ENCODE measurements around the gene ACVRL1.

ACVRL1 gene

DNA sequence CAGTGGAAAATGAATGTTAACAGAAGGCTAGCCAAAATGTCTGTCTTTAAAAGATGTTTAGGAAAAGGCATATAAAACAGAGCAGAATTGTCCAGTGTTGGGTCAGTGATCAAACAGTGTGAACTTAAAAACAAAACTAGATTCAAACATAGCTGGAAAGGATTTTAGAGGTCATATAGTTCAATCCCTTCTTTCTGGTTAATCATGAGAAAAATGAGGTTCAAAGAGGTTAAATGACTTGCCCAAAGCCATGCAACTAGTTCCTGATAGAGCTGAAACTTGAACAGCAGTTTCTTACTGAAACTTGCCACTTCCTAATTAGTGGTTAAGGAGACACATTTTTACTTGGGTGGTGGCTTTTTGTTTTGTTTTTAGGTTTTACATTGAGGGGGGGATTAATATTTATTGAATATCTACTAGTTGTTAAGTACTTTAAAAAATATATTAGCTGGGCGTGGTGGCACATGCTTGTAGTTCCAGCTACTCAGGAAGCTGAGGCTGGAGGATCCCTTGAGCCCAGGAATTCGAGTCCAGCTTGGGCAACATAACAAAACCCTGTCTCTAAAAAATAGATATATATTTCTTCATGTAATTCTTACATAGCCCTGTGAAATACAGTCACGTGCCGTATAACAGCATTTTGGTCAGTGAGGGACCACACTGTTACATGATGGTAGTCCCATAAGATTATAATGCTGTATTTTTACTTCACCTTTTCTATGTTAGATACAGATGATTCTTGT, 64.5 kb downstream of the ACVRL1 start:
- no peak for DNase-seq

- DNase-seq = no peak
Measured at GRCh38 chr12:51972422-51972812, 65.1 kb downstream of the ACVRL1 start.

DNA sequence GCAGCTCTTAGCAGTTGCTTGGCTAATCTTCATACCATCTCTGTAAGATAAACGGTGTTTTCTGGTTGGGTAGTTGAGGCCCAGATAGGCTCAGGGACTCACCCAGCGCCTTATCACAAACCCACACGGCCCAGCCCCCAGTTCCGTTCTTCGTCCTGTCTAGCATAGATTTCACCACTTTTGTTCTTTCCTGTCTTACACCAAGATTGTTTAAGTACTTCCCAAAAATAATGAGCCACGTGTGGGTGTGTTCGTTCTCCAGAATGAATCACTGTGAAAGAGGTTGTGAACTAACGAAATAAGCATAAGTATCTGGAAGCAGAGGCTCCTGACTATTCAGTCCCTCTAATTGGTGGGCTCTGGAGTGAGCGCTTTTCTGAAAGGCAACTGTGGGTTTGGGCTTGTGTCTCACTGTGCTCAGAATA, 65.6 kb downstream of the ACVRL1 start:
- DNase-seq = no peak

All from DMS 273 treated with DMSO at 0.1 percent for 48 hours (cell line).